Endothelial cell of umbilical vein (primary cell): Measurements from ENCODE around the gene TM4SF18. TPM values are rescaled to one million over a fixed set of nuclear protein-coding genes. Genes with fewer than 3 reads are reported as not detected.

Source experiments
- BruUV-seq: library from RNA; stranded (reverse); fragments of 400-500 nt; replicated peaks from 2 replicates; lab custom pipeline; 2021; lab: Mats Ljungman, UMichigan
- CTCF ChIA-PET: fragments of 300-600, 350-600 bp; sonication (Branson Sonifier 250); formaldehyde crosslinking; loops from one replicate; lab custom pipeline; 2021; ENCODE audit warnings: antibody characterized with exemption, inconsistent platforms; lab: Charles Lee
- POLR2A ChIA-PET: fragments of 300-600, 350-600 bp; sonication (Branson Sonifier 250); formaldehyde crosslinking; loops from one replicate; lab custom pipeline; 2021; ENCODE audit warnings: antibody characterized with exemption, inconsistent platforms; lab: Charles Lee
- DNase-seq: peaks from one replicate; pipeline ENCODE4 v3.0.0-alpha.2; 2011; ENCODE audit warnings: low read depth, low spot score
- FAIRE-seq: peaks from 2 replicates; lab custom pipeline; 2011; peaks lifted over from hg19 to GRCh38; lab: Jason Lieb, UNC
- H2AFZ ChIP-seq: 2 replicates; pipeline ENCODE4 v1.6.0; 2012; ENCODE audit warnings: low read depth, low read length, control low read depth, inconsistent platforms
- H3K27ac ChIP-seq: 2 replicates; pipeline ENCODE4 v1.5.1; 2011; ENCODE audit warnings: low read depth, mild to moderate bottlenecking, control low read depth, low read length, moderate library complexity; ENCODE audit not compliant: insufficient read depth
- H3K27me3 ChIP-seq, 2 experiments: 2 replicates each; pipeline versions ENCODE4 v1.6.0 to v1.6.1; 2011; ENCODE audit warnings: low read length in 2 of 2, mixed read lengths in 1 of 2; ENCODE audit not compliant: control insufficient read depth in 2 of 2, insufficient read depth in 2 of 2
- H3K36me3 ChIP-seq, 2 experiments: 2 replicates in 1 of 2; 3 replicates in 1 of 2; pipeline ENCODE4 v1.5.1; 2011; ENCODE audit warnings: low read length in 2 of 2, mild to moderate bottlenecking in 1 of 2, moderate library complexity in 1 of 2; ENCODE audit not compliant: control insufficient read depth in 2 of 2, insufficient read depth in 2 of 2; ENCODE audit errors: extremely low read depth in 1 of 2
- H3K4me1 ChIP-seq: 3 replicates; pipeline ENCODE4 v1.5.1; 2011; ENCODE audit warnings: mild to moderate bottlenecking, low read length; ENCODE audit not compliant: control insufficient read depth, insufficient read depth; ENCODE audit errors: extremely low read depth
- H3K4me2 ChIP-seq: 2 replicates; pipeline ENCODE4 v1.6.1; 2011; ENCODE audit warnings: low read length, control low read depth, mixed read lengths; ENCODE audit not compliant: insufficient read depth
- H3K4me3 ChIP-seq, 3 experiments: fragments of 200-600 bp in 1 of 3; sonication (generic), shearing (Covaris generic) in 1 of 3; replicated peaks in 1 of 3; 2 replicates each; pipeline ENCODE4 v1.5.1; 2011 to 2016; ENCODE audit warnings: control low read depth in 3 of 3, low read length in 3 of 3, mild to moderate bottlenecking in 2 of 3, inconsistent platforms in 1 of 3, low read depth in 1 of 3, moderate library complexity in 1 of 3; ENCODE audit not compliant: insufficient read depth in 1 of 3
- H3K79me2 ChIP-seq: 2 replicates; pipeline ENCODE4 v1.6.0; 2012; ENCODE audit warnings: low read length, inconsistent platforms; ENCODE audit not compliant: control insufficient read depth, insufficient read depth
- H3K9ac ChIP-seq: replicated peaks from 2 replicates; pipeline ENCODE3; 2011; ENCODE audit warnings: low read length, control low read depth; ENCODE audit not compliant: insufficient read depth; ENCODE audit errors: extremely low read depth
- H3K9me1 ChIP-seq: replicated peaks from 3 replicates; pipeline ENCODE4 v1.6.0; 2011; ENCODE audit warnings: mild to moderate bottlenecking, low read length; ENCODE audit not compliant: control insufficient read depth, insufficient read depth; ENCODE audit errors: extremely low read depth
- H3K9me3 ChIP-seq: replicated peaks from 2 replicates; pipeline ENCODE4 v1.5.1; 2012; ENCODE audit warnings: low read length, inconsistent platforms; ENCODE audit not compliant: control insufficient read depth, insufficient read depth
- H4K20me1 ChIP-seq: replicated peaks from 2 replicates; pipeline ENCODE3; 2011; ENCODE audit warnings: mild to moderate bottlenecking, low read length; ENCODE audit not compliant: control insufficient read depth, insufficient read depth; ENCODE audit errors: extremely low read depth
- CTCF ChIP-seq, 2 donors: IDR thresholded peaks; 1 replicate in 1 of 2; 2 replicates in 1 of 2; pipeline ENCODE4 v1.5.1; 2011; ENCODE audit warnings: low read length in 2 of 2, mild to moderate bottlenecking in 2 of 2, moderate library complexity in 2 of 2, control low read depth in 1 of 2, inconsistent platforms in 1 of 2, low read depth in 1 of 2; ENCODE audit not compliant: insufficient read depth in 1 of 2; ENCODE audit errors: extremely low read depth in 1 of 2
- FOS ChIP-seq: IDR thresholded peaks from 2 replicates; pipeline ENCODE4 v1.6.1; 2011; ENCODE audit warnings: mild to moderate bottlenecking, low read length, moderate library complexity, borderline replicate concordance; ENCODE audit not compliant: insufficient read depth
- GATA2 ChIP-seq: IDR thresholded peaks from 2 replicates; pipeline ENCODE4 v1.7.0; 2011; ENCODE audit warnings: low read depth, mild to moderate bottlenecking, moderate library complexity, mixed read lengths, low read length; ENCODE audit not compliant: insufficient read length, insufficient read depth
- JUN ChIP-seq: IDR thresholded peaks from 2 replicates; pipeline ENCODE4 v1.6.1; 2011; ENCODE audit warnings: borderline replicate concordance, low read depth; ENCODE audit not compliant: insufficient read length, insufficient read depth
- MYC ChIP-seq: IDR thresholded peaks from one replicate; pipeline ENCODE4 v1.6.1; 2011; ENCODE audit warnings: mild to moderate bottlenecking, low read depth, low read length
- POLR2A ChIP-seq: IDR thresholded peaks from 2 replicates; pipeline ENCODE4 v1.6.1; 2012; ENCODE audit warnings: low read depth, mild to moderate bottlenecking, control low read depth, low read length
- POLR2AphosphoS5 ChIP-seq: IDR thresholded peaks from 2 replicates; pipeline ENCODE4 v1.6.1; 2012; ENCODE audit warnings: low read depth, mild to moderate bottlenecking, control low read depth, low read length, moderate library complexity; ENCODE audit not compliant: insufficient read depth
- dilution Hi-C: fragments of 300-500 bp; cut with MboI; formaldehyde crosslinking; loops from one replicate; pipeline ENCODE4 v1.15.0; 2019; ENCODE audit warnings: low sequenced_read_pairs; ENCODE audit not compliant: extremely low pct_ligation_motif_present
- intact Hi-C: fragments of 100-400 bp; cut with micrococcal nuclease; formaldehyde crosslinking; loops from one replicate; pipeline ENCODE4 v1.10.0; 2022
- polyA plus RNA-seq, 4 experiments: library from polyadenylated mRNA; depleted of rRNA in 3 of 4; stranded (reverse) in 3 of 4; unstranded in 1 of 4; fragments of >200 nt; gene quantifications; 2 replicates each; pipeline versions ENCODE4 v1.2.1 to v1.2.3, GENCODE V29; 2011 to 2012; ENCODE audit warnings: missing spikeins in 1 of 4
- total RNA-seq: library from RNA; stranded (reverse); gene quantifications from 2 replicates; pipeline ENCODE4 v1.2.3, GENCODE V29; 2021

TM4SF18 gene
- total and polyA plus RNA-seq, 2 donors (not counting 3 experiments of a cell fraction or from before 2014, with no cell fraction given), result 158 to 163 TPM

DNA sequence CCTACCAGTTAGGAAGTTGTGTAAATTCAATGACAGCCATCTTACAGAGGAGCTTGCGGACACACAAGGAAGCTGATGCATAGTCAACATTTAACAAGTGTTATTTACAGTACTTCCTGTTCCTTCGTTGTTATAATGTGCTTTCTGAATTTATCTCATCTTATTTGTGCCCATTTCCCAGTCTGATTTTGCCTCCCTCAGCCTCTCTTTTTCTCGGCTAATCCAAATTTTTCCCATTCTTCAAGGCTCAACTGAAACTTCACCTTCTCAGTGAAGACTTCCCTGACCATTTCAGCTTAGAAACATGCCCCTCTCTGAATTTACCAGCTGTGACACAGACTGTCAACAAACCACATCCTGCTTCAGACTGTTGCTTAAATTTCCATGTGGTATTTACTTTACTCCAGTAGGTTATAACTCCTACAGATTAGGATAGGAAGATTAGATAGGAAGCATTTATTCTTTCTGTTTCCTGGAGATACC is 56.1 kb downstream of the TM4SF18 start:
- DNase-seq (peak; percentile 89), FAIRE-seq (peak; percentile 90)
- Histone ChIP-seq H3K36me3 (no peaks in the 10 kb centered on the region), H2AFZ (no peak overlapping the region), H4K20me1 (no peaks in the 10 kb centered on the region), H3K79me2 (no peaks in the 10 kb centered on the region), H3K4me1 (peaks cover 3% of the 10 kb centered on the region), H3K27ac (no peak overlapping the region), H3K9me3 (no peaks in the 10 kb centered on the region), H3K9me1 (no peaks in the 10 kb centered on the region), H3K27me3 (no peaks in the 10 kb centered on the region), H3K4me2 (peak overlapping the region; percentile 29), H3K4me3 (no peak overlapping the region), H3K9ac (no peak overlapping the region)
- ChIA-PET POLR2A (no interaction called here), CTCF (interaction anchor here (1.0 to 1.8 kb wide), 5 partner anchors 56 to 320 kb away, joined by 3 to 7 read pairs (median 5); partner anchors contain the start of gene TM4SF18)
- dilution Hi-C loops (no loop called here), intact Hi-C loops (loop anchor here (1.0 kb wide), 4 partner anchors 57 to 117 kb away; no protein-coding TSS in a partner anchor)
- TF ChIP-seq FOS (peak; percentile 49), CTCF (IDR thresholded peaks at IDR 0.05; ENCODE audit: extremely low read depth in 1 of 2, insufficient read depth in 1 of 2, low read depth in 1 of 2, low read length in 2 of 2) (no peak), POLR2A (peak; percentile 30), GATA2 (peak; percentile 90), JUN (peak; percentile 5), MYC (no peak), POLR2AphosphoS5 (peak; percentile 64)
- BruUV-seq, result no TSS peak
